Endothelial cell of umbilical vein (primary cell): ENCODE data around the gene TTC13. TPM values are rescaled to one million over a fixed set of nuclear protein-coding genes. Genes with fewer than 3 reads are reported as not detected.

Source experiments
- BruUV-seq: library from RNA; stranded (reverse); fragments of 400-500 nt; replicated peaks from 2 replicates; lab custom pipeline; 2021; lab: Mats Ljungman, UMichigan
- CTCF ChIA-PET: fragments of 300-600, 350-600 bp; sonication (Branson Sonifier 250); formaldehyde crosslinking; loops from one replicate; lab custom pipeline; 2021; ENCODE audit warnings: antibody characterized with exemption, inconsistent platforms; lab: Charles Lee
- POLR2A ChIA-PET: fragments of 300-600, 350-600 bp; sonication (Branson Sonifier 250); formaldehyde crosslinking; loops from one replicate; lab custom pipeline; 2021; ENCODE audit warnings: antibody characterized with exemption, inconsistent platforms; lab: Charles Lee
- DNase-seq: peaks from one replicate; pipeline ENCODE4 v3.0.0-alpha.2; 2011; ENCODE audit warnings: low read depth, low spot score
- FAIRE-seq: peaks from 2 replicates; lab custom pipeline; 2011; peaks lifted over from hg19 to GRCh38; lab: Jason Lieb, UNC
- H2AFZ ChIP-seq: 2 replicates; pipeline ENCODE4 v1.6.0; 2012; ENCODE audit warnings: low read depth, low read length, control low read depth, inconsistent platforms
- H3K27ac ChIP-seq: 2 replicates; pipeline ENCODE4 v1.5.1; 2011; ENCODE audit warnings: low read depth, mild to moderate bottlenecking, control low read depth, low read length, moderate library complexity; ENCODE audit not compliant: insufficient read depth
- H3K27me3 ChIP-seq, 2 experiments: 2 replicates each; pipeline versions ENCODE4 v1.6.0 to v1.6.1; 2011; ENCODE audit warnings: low read length in 2 of 2, mixed read lengths in 1 of 2; ENCODE audit not compliant: control insufficient read depth in 2 of 2, insufficient read depth in 2 of 2
- H3K36me3 ChIP-seq, 2 experiments: 2 replicates in 1 of 2; 3 replicates in 1 of 2; pipeline ENCODE4 v1.5.1; 2011; ENCODE audit warnings: low read length in 2 of 2, mild to moderate bottlenecking in 1 of 2, moderate library complexity in 1 of 2; ENCODE audit not compliant: control insufficient read depth in 2 of 2, insufficient read depth in 2 of 2; ENCODE audit errors: extremely low read depth in 1 of 2
- H3K4me1 ChIP-seq: 3 replicates; pipeline ENCODE4 v1.5.1; 2011; ENCODE audit warnings: mild to moderate bottlenecking, low read length; ENCODE audit not compliant: control insufficient read depth, insufficient read depth; ENCODE audit errors: extremely low read depth
- H3K4me2 ChIP-seq: 2 replicates; pipeline ENCODE4 v1.6.1; 2011; ENCODE audit warnings: low read length, control low read depth, mixed read lengths; ENCODE audit not compliant: insufficient read depth
- H3K4me3 ChIP-seq, 3 experiments: fragments of 200-600 bp in 1 of 3; sonication (generic), shearing (Covaris generic) in 1 of 3; replicated peaks in 1 of 3; 2 replicates each; pipeline ENCODE4 v1.5.1; 2011 to 2016; ENCODE audit warnings: control low read depth in 3 of 3, low read length in 3 of 3, mild to moderate bottlenecking in 2 of 3, inconsistent platforms in 1 of 3, low read depth in 1 of 3, moderate library complexity in 1 of 3; ENCODE audit not compliant: insufficient read depth in 1 of 3
- H3K79me2 ChIP-seq: 2 replicates; pipeline ENCODE4 v1.6.0; 2012; ENCODE audit warnings: low read length, inconsistent platforms; ENCODE audit not compliant: control insufficient read depth, insufficient read depth
- H3K9ac ChIP-seq: replicated peaks from 2 replicates; pipeline ENCODE3; 2011; ENCODE audit warnings: low read length, control low read depth; ENCODE audit not compliant: insufficient read depth; ENCODE audit errors: extremely low read depth
- H3K9me1 ChIP-seq: replicated peaks from 3 replicates; pipeline ENCODE4 v1.6.0; 2011; ENCODE audit warnings: mild to moderate bottlenecking, low read length; ENCODE audit not compliant: control insufficient read depth, insufficient read depth; ENCODE audit errors: extremely low read depth
- H3K9me3 ChIP-seq: replicated peaks from 2 replicates; pipeline ENCODE4 v1.5.1; 2012; ENCODE audit warnings: low read length, inconsistent platforms; ENCODE audit not compliant: control insufficient read depth, insufficient read depth
- H4K20me1 ChIP-seq: replicated peaks from 2 replicates; pipeline ENCODE3; 2011; ENCODE audit warnings: mild to moderate bottlenecking, low read length; ENCODE audit not compliant: control insufficient read depth, insufficient read depth; ENCODE audit errors: extremely low read depth
- CTCF ChIP-seq, 2 donors: IDR thresholded peaks; 1 replicate in 1 of 2; 2 replicates in 1 of 2; pipeline ENCODE4 v1.5.1; 2011; ENCODE audit warnings: low read length in 2 of 2, mild to moderate bottlenecking in 2 of 2, moderate library complexity in 2 of 2, control low read depth in 1 of 2, inconsistent platforms in 1 of 2, low read depth in 1 of 2; ENCODE audit not compliant: insufficient read depth in 1 of 2; ENCODE audit errors: extremely low read depth in 1 of 2
- FOS ChIP-seq: IDR thresholded peaks from 2 replicates; pipeline ENCODE4 v1.6.1; 2011; ENCODE audit warnings: mild to moderate bottlenecking, low read length, moderate library complexity, borderline replicate concordance; ENCODE audit not compliant: insufficient read depth
- GATA2 ChIP-seq: IDR thresholded peaks from 2 replicates; pipeline ENCODE4 v1.7.0; 2011; ENCODE audit warnings: low read depth, mild to moderate bottlenecking, moderate library complexity, mixed read lengths, low read length; ENCODE audit not compliant: insufficient read length, insufficient read depth
- JUN ChIP-seq: IDR thresholded peaks from 2 replicates; pipeline ENCODE4 v1.6.1; 2011; ENCODE audit warnings: borderline replicate concordance, low read depth; ENCODE audit not compliant: insufficient read length, insufficient read depth
- MAX ChIP-seq: IDR thresholded peaks from 2 replicates; pipeline ENCODE4 v1.6.1; 2011; ENCODE audit not compliant: insufficient read depth, insufficient read length
- POLR2AphosphoS5 ChIP-seq: IDR thresholded peaks from 2 replicates; pipeline ENCODE4 v1.6.1; 2012; ENCODE audit warnings: low read depth, mild to moderate bottlenecking, control low read depth, low read length, moderate library complexity; ENCODE audit not compliant: insufficient read depth
- dilution Hi-C: fragments of 300-500 bp; cut with MboI; formaldehyde crosslinking; loops from one replicate; pipeline ENCODE4 v1.15.0; 2019; ENCODE audit warnings: low sequenced_read_pairs; ENCODE audit not compliant: extremely low pct_ligation_motif_present
- intact Hi-C: fragments of 100-400 bp; cut with micrococcal nuclease; formaldehyde crosslinking; loops from one replicate; pipeline ENCODE4 v1.10.0; 2022
- polyA plus RNA-seq, 4 experiments: library from polyadenylated mRNA; depleted of rRNA in 3 of 4; stranded (reverse) in 3 of 4; unstranded in 1 of 4; fragments of >200 nt; gene quantifications; 2 replicates each; pipeline versions ENCODE4 v1.2.1 to v1.2.3, GENCODE V29; 2011 to 2012; ENCODE audit warnings: missing spikeins in 1 of 4
- total RNA-seq: library from RNA; stranded (reverse); gene quantifications from 2 replicates; pipeline ENCODE4 v1.2.3, GENCODE V29; 2021

TTC13 gene
- total and polyA plus RNA-seq, 2 donors (not counting 3 experiments of a cell fraction or from before 2014, with no cell fraction given), result 8.8 to 23.9 TPM

GRCh38 chr1:230948903-230949302 is 29.8 kb downstream of the TTC13 start:
- ChIA-PET CTCF (no interaction called here), POLR2A (no interaction called here)
- H3K4me2 ChIP-seq, result no peak overlapping the region
- no peaks in the 10 kb centered on the region for H3K27me3 ChIP-seq
- no TSS peak for BruUV-seq
- no peaks in the 10 kb centered on the region for H3K9me3 ChIP-seq
- no peak for DNase-seq
- no peaks in the 10 kb centered on the region for H4K20me1 ChIP-seq
- intact Hi-C loops, result no loop called here
- no peaks in the 10 kb centered on the region for H3K79me2 ChIP-seq
- TF ChIP-seq JUN, result no peak
- no peak for TF ChIP-seq MAX
- TF ChIP-seq POLR2AphosphoS5, result no peak
- no peak for TF ChIP-seq FOS
- dilution Hi-C loops, result no loop called here
- no peak overlapping the region for H3K4me3 ChIP-seq
- no peak overlapping the region for H3K27ac ChIP-seq
- no peak overlapping the region for H2AFZ ChIP-seq
- no peak overlapping the region for H3K9ac ChIP-seq
- no peaks in the 10 kb centered on the region for H3K9me1 ChIP-seq
- H3K4me1 ChIP-seq, result no peaks in the 10 kb centered on the region
- no peak for FAIRE-seq
- H3K36me3 ChIP-seq, result no peaks in the 10 kb centered on the region

GRCh38 chr1:230948301-230948700 is 30.4 kb downstream of the TTC13 start:
- Histone ChIP-seq H3K36me3 (no peaks in the 10 kb centered on the region), H3K4me1 (no peaks in the 10 kb centered on the region), H3K79me2 (no peaks in the 10 kb centered on the region), H4K20me1 (no peaks in the 10 kb centered on the region), H3K9me3 (no peaks in the 10 kb centered on the region), H3K9ac (no peak overlapping the region), H3K4me2 (no peak overlapping the region), H3K4me3 (no peak overlapping the region), H3K9me1 (no peaks in the 10 kb centered on the region), H3K27me3 (no peaks in the 10 kb centered on the region), H2AFZ (no peak overlapping the region), H3K27ac (no peak overlapping the region)
- intact Hi-C loops (no loop called here), dilution Hi-C loops (no loop called here)
- BruUV-seq, result no TSS peak
- FAIRE-seq (no peak), DNase-seq (no peak)
- ChIA-PET POLR2A (no interaction called here), CTCF (no interaction called here)
- TF ChIP-seq GATA2 (no peak), CTCF (IDR thresholded peaks at IDR 0.05; ENCODE audit: extremely low read depth in 1 of 2, insufficient read depth in 1 of 2, low read depth in 1 of 2, low read length in 2 of 2) (no peak)
